GM21576 (cell line): Measurements from ENCODE around the gene SMAD5.

ENCODE experiments used
- ATAC-seq: cut with Tn5 transposase; IDR thresholded peaks from one replicate; pipeline ENCODE4 v1.9.1; 2021; ENCODE audit warnings: mild to moderate bottlenecking, moderate library complexity; ENCODE audit not compliant: unreplicated experiment

Gene SMAD5

DNA sequence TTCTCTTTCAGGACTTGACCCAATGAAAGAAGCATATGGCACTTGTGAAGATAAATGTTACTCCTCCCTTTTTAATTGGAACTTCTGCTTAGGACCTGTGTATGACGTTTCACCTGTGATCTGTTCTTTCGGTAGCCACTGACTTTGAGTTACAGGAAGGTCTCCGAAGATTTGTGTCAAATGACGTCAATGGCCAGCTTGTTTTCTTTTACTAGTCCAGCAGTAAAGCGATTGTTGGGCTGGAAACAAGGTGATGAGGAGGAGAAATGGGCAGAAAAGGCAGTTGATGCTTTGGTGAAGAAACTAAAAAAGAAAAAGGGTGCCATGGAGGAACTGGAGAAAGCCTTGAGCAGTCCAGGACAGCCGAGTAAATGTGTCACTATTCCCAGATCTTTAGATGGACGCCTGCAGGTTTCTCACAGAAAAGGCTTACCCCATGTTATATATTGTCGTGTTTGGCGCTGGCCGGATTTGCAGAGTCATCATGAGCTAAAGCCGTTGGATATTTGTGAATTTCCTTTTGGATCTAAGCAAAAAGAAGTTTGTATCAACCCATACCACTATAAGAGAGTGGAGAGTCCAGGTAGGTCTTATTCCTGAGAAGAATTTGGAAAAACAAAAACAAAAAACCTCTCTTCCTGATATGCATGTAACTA lies 21.1 kb downstream of the SMAD5 start:
- no peak for ATAC-seq

DNA sequence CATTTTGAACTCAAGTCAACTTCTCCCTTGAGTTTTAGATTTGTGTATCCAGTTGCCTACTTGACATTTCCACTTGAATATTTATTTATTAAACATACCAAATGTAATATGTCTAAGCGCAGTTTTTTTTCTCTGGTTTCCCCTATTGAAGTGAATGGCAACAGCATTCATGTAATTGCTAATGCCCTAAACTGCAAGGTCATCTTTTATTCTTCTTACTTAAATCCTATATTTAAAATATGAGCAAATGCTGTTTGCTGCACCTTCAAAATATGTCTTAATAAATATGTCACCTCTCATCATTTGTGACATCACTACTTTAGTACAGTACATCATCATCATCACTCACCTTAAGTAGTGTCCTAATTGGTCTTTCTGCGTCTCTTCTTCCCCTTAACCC lies 22.4 kb downstream of the SMAD5 start:
- no peak for ATAC-seq

DNA sequence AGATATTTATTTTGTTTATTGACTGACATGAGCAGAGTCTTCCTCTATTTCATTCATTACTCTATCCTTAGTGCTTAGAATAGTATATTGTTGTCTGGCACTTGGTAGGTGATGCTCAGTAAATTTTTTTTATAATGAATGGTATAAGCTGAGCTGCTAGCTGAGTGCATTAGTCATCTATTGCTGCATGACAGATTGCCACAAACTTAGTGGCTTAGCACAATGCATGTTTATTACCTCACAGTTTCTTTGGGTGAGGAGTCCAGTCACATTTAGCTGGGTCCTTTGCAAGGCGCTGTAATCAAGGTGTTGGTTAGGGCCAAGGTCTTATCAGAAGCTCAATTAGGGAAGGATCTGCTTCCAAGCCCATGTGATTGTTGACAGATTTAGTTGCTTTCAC lies 23.1 kb downstream of the SMAD5 start:
- no peak for ATAC-seq

DNA sequence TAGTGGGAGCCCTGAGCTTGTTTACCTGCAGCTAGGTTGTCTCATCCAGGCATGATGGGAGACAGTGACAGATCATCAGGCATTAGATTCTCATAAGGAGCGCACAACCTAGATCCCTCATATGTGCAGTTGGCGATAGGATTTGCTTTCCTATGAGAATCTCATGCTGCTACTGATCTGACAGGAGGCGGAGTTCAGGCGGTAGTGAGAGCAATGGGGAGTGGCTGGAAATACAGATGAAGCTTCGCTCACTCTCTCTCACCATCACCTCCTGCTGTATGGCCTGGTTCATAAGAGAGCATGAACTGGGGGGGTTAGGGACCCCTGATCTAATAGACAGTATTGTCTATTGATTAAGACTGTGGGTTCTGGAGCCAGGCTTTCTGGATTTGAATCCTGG lies 24.9 kb downstream of the SMAD5 start:
- no peak for ATAC-seq

DNA sequence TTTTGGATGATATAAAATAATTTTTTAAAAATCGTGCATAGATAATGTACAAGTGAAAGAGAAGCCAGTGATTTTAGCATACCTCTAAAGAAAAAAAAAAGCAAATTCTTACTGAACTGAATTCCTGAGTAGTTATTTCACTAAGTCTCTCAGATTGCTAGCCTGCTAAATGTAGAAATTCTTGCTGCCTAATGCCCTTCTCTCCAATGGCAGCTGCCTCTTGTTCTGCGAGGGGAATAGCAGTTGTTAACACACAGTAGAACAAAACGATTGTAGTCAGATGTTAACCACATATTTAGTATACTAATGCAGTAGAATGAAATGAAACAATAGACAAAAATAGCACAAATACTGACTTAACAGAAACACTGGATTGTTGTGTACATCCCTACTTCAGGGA lies 26.8 kb downstream of the SMAD5 start:
- ATAC-seq, result no peak

DNA sequence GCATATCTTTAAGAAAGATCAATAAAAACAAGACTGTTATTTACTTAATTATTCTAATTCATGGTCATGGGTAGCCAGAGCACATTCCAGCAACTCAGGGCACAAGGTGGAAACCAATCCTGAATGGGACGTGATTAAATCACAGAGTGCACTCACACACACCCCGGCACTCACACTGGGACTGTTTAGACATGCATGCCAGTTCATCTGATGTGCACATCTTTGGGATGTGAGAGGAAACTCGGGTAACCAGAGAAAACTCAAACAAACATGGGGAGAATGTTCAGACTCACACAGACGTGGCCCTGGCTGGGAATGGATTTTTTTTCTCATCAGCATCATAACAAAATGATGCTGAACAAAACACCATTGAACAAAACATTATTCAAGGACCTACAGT lies 29.4 kb downstream of the SMAD5 start:
- no peak for ATAC-seq

DNA sequence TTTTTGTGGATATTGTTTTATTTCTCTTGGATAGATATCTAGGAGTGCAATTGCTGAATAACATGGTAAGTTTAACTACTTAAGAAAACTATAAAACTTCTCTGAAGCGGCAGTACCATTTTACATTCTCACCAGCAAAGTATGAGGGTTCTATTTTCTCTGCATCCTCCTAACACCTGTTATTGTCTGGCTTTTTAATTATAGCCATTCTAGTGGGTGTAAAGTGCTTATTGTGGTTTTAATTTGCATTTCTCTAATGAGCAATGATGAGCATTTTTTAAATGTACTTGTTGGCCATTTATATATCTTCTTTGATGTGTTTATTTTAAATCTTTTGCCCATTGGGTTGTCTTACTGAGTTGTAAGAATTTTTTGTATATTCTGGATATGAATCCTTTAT lies 31.6 kb downstream of the SMAD5 start:
- no peak for ATAC-seq

DNA sequence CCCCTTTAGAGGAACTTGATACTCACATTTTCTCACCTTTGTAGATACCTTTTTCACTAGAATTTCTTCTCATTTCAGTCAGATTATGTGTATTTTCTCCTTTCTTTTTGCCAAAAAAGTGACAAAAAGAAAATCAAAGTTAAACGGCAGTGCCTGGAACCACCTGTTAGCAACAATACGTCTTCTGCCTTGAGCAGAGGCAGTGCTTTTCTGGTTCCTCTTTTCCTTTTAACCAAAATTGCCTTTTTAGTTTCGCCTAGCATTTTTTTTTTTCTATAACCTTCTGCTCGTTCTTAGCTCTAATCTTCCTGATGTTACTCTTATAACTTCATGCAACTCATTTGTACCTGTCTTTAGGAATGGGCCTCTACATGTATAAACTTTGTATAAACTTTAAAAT lies 34.3 kb downstream of the SMAD5 start:
- peak; percentile 86 for ATAC-seq

DNA sequence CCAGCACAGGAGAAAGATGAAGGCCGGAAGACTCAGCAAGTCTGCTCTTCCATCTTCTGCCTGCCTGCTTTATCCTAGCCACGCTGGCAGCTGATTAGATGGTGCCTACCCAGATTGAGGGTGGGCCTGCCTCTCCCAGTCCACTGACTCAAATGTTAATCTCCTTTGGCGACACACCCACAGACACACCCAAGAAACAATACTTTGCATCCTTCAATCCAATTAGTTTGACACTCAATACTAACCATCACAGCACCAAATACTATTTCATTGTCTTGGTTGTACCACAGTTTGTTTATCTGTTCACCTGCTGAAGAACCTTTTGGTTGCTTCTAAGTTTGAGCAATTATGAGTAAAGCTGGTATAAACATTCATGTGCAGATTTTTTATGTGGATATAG lies 36.6 kb downstream of the SMAD5 start:
- ATAC-seq, result no peak

DNA sequence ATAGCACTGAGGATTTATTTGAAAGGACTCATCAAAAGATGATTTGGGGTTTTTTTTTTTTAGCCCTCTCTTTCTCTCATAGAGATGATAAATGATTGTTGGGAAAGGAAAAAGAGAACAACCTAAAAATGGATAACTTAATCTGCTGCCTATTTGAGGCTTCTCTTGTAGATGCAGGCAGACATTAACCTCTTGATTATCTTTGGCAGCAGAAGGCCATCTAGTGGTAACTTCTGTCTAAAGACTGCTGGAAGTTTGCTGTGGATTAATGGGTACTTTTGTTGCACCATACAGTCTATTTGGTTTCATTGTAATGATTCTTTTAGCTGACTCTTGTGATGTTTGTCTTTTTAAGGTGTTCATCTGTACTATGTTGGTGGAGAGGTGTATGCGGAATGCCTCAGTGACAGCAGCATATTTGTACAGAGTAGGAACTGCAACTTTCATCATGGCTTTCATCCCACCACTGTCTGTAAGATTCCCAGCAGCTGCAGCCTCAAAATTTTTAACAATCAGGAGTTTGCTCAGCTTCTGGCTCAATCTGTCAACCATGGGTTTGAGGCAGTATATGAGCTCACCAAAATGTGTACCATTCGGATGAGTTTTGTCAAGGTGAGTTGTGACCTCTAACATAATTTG lies 41.5 kb downstream of the SMAD5 start:
- peak; percentile 75 for ATAC-seq

DNA sequence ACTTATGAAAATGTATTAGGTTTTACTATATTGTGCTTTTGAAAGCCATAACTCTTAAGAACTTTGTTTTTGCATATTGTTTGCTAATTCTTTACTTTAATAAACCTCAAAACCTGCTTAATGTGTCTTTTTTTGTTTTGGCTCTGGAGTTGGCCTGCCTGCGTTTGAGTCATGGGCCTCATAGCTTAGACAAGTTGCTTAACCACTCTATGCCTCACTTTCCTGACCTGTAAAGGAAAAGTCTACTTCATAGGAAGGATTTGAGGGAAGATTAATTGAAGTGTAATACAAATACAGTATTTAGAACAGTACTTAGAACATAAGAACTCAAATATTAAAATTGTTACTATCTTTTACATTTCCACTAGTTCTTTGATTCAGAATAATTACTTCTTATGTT lies 50.0 kb downstream of the SMAD5 start:
- no peak for ATAC-seq

DNA sequence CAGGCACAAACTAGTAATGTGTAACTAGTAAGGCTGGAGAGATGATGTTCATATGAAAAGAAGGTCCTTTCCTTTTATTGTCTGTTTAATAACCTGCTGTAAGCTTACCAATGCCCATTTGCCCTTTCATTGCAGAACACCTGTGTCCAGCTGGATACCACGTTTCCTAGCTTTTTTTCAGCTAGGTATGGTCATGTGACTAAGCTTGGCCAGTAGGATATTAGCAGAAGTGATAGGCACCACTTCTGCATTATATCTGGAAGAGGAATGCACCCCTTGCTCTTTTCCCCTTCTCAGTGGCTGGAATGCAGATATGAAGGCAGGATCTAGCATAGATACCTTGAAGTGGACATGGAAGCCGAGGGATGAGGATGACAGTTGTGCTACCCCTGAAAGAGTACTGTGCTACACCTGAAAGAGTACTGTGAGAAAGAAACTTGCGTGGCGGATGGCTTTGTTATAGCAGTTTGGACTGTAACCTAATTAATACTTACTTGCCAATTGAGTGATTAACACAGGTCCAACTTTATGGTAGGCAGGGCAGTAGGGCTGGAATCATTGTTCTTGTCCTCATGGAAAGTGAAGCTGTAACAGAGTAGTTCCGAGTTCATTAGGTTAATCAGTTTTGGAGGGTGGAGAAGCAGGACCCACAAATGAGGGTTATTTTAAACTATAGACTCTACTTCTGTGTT lies 53.5 kb downstream of the SMAD5 start:
- no peak for ATAC-seq

DNA sequence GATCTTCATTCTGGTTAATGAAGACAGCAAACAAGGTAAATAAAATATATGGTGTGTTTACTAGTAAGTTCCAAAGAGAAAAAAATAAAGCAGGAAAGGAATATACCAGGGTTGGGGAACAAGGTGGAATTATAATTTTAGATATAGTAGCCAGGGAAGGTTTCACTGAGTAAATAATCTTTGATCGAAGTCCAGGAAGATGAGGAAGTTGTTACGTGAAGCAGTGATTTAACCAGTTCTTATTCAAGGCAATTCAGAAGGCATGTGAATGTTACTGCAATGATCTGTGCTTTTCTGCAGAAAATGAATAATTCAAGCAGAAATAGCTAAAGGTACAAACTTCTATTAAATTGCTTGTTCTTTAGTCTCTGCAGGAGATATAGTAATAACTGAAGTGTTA lies 54.2 kb downstream of the SMAD5 start:
- ATAC-seq, result no peak

DNA sequence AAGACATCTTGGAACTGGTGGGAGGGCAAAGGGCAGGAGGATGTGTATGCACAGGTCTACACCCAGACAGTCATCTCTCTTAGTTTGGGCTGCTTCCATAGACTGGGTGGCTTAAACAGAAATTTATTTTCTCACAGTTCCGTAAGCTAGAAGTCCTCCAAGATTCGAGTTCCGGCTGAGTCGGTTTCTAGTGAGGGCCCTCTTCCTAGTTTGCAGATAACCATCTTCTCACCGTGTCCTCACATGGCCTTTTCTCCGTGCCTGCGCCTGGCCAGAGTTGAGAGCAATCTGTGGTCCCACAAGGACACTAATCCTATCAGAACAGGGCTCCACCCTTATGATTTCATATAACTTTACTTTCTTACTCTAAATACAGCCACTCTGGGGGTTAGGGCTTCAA lies 56.2 kb downstream of the SMAD5 start:
- no peak for ATAC-seq

DNA sequence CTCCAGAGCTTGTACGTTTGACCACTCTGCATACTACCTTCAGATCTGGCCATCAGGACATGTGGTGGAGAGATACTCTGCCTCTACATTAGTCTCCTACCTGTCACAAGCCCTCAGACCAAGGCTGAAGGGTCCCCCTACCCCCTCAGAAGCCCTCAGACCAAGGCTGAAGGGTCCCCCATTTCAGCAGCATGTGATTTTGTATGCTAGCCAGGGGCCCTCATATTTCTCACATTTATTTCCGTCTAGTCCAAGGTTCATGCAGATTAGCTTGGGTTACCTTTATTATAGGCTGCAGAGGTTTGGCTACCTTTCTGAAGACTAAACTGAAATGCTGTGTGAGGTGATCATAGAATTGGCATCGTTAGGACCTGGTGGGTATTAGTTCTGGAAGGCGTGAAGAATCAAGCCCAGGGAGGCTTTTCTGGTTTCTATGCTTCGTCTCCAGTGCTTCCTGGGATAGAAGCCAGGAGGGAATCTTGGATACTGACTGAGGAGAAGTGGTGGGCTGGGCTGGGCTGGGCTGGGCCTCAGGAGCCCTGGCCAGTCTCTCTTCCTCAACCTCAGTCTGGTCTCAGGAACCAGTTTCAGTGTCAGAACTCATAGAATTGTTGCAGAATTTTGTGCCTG lies 57.6 kb downstream of the SMAD5 start:
- ATAC-seq, result no peak

DNA sequence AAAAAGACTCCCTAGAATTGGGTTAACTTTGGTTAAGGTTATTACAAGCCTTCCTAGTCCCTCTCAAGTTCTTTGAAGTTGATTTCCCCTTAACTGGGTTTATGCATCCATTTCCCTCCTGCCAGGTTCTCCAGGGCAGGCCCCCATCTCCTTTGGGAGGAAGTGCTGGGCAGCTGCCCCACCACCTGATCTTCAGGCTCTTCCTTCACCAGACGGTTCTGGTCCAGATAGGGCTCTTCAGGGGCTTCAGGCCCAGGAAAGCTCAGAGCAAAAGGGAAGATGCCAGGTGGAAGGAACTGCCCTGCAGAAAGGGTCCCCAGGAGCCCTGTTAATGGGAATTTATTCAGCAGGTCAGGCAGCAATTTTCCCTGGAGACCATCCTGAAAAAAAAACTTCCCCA lies 58.3 kb downstream of the SMAD5 start:
- no peak for ATAC-seq

DNA sequence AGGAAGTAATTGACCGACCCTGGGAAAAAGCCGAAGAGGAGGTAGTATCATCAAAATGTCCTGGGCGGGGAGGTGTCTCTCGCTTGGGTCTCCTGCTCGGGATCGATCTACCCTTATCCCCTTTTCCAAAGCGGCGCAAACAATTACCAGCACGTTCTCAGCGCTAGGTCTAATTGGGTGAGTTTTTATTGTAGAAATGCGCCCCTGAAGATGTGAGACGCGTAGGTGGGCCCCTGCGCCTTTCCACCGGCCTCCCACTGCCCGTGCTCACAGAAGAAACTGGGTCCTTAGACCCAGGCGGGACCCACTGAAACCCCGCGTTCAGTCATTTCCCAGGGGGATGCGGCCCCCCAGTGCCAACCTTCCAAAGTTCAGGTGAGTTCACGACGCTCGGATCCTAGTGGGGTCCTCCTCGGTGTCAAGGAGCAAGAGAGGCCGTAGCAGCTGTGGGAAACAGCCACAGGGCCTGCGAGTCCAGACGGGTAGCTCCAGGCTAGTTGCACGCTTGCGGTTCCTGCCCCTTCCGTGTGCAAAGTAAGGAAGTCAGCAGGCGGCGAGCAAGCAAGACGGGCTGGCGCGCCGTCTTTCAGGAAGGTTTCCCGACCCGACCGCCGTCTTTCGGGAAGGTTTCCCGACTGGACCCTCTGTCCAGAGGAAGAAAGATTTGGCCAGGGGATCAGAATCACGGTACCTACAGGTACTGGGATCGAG lies 58.8 kb downstream of the SMAD5 start:
- no peak for ATAC-seq

DNA sequence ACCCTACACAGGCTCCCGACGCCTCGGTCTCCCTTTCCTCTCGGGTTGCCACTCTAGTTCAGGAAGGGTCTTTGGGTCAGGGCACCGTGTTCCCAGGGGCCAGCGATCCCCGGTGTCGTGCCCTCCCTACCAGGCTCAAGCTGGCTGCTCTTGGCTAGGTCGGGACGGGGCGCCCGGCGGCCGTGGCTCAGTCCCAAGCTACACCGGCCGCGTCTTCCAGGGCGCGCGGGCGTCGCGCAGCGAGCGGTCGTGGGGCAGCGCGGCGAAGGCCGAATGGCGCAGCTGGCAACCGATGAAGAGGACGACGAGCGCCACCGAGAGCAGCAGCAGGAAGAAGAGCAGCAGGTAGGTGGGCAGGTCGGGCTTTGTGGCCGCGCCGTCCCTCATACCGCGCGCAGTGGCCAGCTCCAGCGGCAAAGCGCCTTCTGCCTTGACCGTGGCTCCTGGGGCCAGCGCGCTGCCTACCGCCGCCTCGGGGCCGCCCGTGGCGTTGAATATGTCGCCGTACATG lies 59.4 kb downstream of the SMAD5 start:
- no peak for ATAC-seq

DNA sequence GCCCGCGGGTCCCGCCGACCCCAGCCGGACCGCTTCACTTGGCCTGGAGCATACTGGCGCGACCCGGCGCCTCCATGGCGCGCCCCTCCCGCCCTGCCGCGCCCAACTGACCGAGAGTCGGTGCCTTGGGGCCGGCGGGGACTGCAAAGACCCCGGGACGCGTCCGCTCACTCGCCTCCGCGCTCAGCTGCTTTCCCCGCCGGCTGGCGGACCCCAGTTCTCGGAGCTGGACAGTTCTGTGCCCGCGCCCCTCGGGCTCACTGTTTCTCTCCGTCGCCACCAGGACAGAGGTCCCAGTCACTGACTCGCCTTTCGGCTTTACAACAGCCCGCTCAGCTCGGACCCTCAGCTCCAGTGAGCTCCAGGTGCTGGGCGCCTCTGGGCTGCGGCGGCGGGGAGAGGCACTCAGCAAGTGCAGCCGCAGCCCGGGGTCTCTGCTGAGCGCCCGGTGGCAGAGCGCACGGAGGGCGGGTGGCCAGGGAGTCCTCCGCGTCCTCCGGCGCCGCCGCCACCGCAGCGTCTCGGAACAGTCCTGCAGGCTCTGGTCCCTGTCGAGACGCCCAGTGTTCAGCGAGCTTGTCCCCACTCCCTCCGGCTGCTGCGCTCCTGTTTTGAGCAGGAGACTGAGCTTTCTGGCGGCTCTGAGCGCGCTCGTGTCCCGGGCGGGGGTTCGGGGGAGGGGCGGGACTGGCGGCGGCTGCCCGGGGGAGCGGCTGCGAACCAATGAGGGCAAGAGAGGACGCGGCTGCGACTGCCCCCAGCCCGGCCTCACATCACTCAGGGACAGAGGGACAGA lies 60.1 kb downstream of the SMAD5 start, which contains the start of gene SMIM32:
TSS of gene SMIM32 (minus strand) at position 637 of the 796 bp plus-strand sequence. CDS start 638 bp downstream, outside the sequence.
- ATAC-seq, result no peak

DNA sequence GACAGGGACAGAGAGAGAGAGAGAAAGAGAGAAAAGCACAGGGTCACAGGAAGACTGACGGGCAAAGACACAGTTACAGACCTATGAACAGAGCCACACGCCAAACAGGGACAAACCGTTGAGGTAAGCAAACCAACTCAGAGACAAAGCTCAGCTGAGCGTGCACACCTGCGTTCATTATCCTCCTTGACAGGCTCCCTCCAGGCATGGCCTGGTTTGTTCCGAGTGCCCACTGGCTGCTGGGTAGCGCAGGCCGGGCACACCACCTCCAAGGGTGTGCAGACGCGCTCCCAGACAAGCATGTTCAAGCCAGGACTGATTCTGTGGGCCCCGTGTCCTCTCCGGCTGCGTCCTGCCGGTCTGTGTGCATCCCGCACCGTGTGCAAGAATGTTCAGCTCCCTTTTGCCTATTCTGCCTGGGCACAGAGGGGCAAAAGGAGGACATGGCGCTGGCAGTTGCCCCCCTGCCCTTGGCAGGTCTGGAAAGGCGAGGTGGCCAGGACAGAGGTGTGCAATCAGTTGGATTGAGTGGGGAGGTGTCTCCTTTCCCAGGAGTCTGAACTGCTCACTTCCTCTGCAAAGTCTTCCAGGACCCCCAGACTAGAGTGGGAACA lies 60.8 kb downstream of the SMAD5 start:
- ATAC-seq, result no peak
